A673 (cell line): Measurements from ENCODE around the gene TRPM8.

Source experiments
- EZH2 ChIP-seq: fragments of 200-600 bp; sonication (generic); IDR thresholded peaks from 2 replicates; pipeline ENCODE4 v1.6.1; 2017; ENCODE audit warnings: borderline replicate concordance, low read depth, mild to moderate bottlenecking, mixed read lengths, antibody characterized with exemption, low read length; ENCODE audit not compliant: poor library complexity, severe bottlenecking
- TF ChIP-seq, protein P1 (sequence below): fragments of 300-800, 200-600 bp; sonication (generic); conservative IDR thresholded peaks from 2 replicates; pipeline ENCODE4 v1.5.1; 2017; ENCODE audit warnings: low read depth, mild to moderate bottlenecking, antibody characterized with exemption, low read length, moderate library complexity, mixed read lengths

DNA sequence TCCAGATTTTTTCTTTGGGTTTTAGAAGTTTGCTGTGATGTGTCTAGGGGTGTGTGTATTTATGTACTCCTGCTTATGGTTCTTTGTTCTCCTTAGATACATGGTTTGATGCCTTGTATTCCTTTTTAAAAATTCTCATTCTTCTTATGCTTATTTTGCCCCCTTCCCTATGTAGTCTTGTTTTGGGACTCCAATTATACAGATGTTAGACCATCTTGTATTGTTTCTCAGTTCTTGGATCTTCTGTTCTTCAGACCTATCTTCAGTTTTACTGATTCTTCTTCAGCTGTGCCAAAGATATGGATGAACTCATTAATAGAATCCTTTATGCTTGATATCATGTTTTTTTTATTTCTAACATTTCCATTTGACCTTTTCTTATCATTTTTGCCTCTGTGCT is 34.8 kb upstream of the TRPM8 start:
- TF ChIP-seq, protein P1, sequence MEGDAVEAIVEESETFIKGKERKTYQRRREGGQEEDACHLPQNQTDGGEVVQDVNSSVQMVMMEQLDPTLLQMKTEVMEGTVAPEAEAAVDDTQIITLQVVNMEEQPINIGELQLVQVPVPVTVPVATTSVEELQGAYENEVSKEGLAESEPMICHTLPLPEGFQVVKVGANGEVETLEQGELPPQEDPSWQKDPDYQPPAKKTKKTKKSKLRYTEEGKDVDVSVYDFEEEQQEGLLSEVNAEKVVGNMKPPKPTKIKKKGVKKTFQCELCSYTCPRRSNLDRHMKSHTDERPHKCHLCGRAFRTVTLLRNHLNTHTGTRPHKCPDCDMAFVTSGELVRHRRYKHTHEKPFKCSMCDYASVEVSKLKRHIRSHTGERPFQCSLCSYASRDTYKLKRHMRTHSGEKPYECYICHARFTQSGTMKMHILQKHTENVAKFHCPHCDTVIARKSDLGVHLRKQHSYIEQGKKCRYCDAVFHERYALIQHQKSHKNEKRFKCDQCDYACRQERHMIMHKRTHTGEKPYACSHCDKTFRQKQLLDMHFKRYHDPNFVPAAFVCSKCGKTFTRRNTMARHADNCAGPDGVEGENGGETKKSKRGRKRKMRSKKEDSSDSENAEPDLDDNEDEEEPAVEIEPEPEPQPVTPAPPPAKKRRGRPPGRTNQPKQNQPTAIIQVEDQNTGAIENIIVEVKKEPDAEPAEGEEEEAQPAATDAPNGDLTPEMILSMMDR = no peak
- no peak for TF ChIP-seq EZH2
